IPS-18c (cell line): ENCODE results near the gene CMSS1.

ENCODE experiments used
- H3K4me3 ChIP-seq: 2 replicates; pipeline ENCODE4 v1.7.0; 2013; ENCODE audit warnings: low read depth, mild to moderate bottlenecking, low read length, moderate library complexity; ENCODE audit not compliant: insufficient read depth
- H3K9me3 ChIP-seq: one replicate; pipeline ENCODE4 v1.6.1; 2013; ENCODE audit warnings: mild to moderate bottlenecking, low read length, moderate library complexity; ENCODE audit not compliant: control insufficient read depth, insufficient read depth

The CMSS1 gene

DNA sequence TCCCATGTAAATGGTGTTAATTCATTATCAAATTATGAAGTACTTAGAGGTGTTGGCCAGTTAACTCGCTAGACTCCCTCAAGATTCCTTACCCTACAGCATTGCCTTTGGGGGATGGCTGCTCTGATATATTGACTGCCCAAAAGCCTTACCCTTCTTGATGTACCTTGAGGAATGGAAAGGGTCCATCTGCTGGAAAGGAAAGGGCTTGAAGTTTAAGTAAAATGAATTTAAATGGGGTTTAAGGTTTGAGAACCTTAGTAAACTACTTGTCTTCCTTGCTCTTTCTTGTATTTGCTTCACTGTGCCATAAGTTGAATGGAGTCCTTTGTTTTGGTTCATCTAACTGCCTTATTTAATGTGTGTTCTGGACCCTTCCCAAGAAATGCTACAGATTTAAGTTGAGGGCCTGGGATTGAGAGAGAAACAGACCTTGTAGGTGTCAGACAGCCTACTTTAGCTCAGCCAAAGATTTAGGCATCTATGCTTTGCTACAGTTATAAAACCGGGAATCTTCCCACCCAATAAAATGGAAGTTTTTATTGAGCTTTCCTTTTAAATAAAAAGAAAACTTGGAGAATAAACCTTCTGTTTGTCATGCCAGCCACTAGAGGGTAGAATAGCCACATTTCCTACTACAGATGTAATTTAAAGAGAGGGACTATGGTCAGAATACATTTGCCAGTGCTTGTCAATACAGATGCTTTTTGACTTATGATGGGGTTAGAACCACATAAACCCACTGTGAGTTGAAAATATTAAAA is 25.3 kb downstream of the CMSS1 start:
- H3K9me3 ChIP-seq: no peaks in the 10 kb centered on the region
- H3K4me3 ChIP-seq: no peak overlapping the region

- no peak overlapping the region for H3K4me3 ChIP-seq
- H3K9me3 ChIP-seq: no peaks in the 10 kb centered on the region
Observed at GRCh38 chr3:99843590-99844258, 26.1 kb downstream of the CMSS1 start.

DNA sequence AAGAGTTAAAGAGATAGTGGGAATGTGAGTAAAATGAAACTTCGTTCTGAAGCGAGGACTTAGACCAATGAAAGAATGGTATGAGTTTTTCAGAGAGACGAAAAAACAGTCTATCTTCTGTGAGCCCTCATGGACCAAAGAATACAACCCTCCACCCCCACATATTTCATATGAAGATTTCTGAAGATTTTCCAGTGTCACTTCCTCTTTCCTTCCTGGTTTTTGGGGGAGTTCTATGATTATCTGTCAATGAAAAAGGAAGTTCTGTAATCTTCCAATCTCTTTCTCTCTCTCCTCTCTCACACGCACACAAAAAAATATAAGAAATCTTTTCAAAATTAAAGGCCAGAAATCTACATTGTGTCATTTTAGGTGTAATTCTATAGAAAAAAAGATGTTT is 27.7 kb downstream of the CMSS1 start:
- H3K9me3 ChIP-seq: no peaks in the 10 kb centered on the region
- H3K4me3 ChIP-seq: no peak overlapping the region

DNA sequence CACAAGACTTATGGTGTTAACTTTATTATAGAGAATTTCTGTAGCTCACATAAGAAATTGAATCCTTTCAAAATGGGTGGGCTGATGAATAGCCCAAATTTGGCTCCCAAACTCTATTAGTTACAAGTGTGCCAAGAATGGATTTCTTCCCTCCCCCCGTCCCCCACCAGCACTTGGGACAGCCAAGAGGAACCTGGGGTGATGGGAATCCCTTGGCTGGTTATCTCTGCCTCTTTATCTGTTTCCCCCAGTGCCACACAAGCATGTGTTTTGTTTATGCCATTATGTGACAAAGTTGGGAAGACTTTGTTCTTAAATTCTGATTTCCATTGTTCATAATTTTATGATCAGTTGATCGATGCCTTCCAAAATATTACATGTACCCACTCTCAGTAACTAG is 28.3 kb downstream of the CMSS1 start:
- Histone ChIP-seq H3K9me3 (no peaks in the 10 kb centered on the region), H3K4me3 (no peak overlapping the region)

DNA sequence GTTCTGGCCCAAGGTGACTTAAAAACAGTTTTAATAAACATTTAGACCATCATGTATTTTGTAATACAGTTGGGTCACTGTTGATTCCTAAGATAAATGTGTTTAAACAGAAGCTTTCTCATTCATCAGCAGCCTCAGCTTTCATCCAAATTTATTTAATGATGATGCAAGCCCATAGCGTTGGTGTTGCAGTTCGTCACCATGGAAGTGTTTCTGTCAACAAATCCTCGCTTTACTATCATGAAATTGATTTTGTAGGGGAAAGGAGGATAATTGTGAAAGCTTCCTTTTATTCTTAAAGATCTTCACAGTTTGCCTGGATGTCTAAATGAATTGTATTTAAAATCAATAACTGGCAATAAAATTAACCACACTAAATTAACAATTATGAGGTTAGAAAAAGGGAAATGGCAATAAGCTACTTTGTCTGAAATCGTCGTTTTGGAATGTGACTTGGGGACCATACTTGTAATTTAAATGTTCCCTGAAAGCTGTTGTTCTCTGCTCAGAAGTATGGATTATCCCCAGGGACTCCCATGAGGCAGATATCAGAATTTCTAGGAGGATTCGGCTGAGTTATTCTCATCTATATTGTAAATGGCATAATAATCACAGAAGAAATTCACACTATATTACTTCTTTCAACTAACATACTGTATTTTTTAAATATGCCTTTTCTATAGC is 29.0 kb downstream of the CMSS1 start:
- Histone ChIP-seq H3K9me3 (no peaks in the 10 kb centered on the region), H3K4me3 (no peak overlapping the region)

DNA sequence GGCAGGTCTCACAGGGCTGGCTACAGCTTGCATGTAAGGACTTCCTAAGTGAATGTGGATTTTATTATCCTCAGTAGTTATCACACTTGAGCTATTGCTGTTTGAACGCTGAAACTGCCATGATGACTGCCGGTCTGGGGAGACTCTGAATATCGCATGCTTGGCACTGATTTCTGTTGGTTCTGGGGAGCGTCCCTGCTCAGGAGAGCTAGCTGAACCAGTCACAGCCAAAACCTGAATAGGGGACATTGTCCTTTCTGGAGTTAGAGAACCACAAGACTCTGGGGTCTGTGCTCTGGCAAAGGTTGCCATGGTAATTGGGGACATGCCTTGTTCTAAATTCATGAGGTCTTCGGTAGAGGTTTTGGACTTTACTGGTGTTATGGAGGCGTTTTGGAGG is 30.8 kb downstream of the CMSS1 start:
- no peaks in the 10 kb centered on the region for H3K9me3 ChIP-seq
- H3K4me3 ChIP-seq: no peak overlapping the region

DNA sequence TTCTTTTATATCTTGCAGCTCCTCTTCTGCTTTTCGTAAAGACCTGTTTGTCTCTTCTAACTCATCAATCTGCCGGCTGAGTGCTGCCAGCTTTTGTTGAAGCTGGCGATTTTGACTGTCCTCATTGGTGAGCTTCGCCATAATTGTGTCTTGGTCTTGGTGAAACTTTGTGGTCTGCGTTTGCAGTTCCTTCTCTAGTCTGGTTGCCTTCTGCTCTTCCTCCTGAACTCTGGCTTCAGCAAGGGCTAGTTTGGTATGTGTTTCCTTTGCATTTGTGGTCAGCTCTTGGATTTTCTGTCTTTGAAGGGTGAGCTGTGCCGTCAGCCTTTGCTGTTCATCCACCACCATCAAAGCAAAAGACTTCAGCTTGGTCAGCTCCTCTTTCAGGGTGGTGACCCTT is 32.9 kb downstream of the CMSS1 start:
- H3K9me3 ChIP-seq: no peaks in the 10 kb centered on the region
- no peak overlapping the region for H3K4me3 ChIP-seq

DNA sequence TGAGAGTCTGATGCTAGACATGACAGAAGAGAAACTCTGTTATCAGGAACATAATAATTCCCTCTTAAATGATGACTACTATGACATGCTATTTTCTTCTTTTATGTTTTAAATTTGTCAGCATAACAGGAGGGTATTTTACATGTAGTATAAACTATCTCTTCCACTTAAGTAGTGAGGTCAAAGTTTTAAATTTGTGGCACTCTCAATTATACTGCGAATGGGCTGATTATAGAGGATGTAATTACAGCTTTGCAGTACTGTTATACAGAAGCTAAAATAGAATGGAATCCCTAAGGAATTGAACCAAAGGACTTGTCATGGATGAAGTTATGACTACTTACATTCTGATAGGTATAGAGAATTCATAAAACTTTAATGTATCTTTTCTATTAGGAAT is 34.3 kb downstream of the CMSS1 start:
- H3K4me3 ChIP-seq: no peak overlapping the region
- no peaks in the 10 kb centered on the region for H3K9me3 ChIP-seq

GRCh38 chr3:99852851-99853250 is 35.2 kb downstream of the CMSS1 start:
- H3K9me3 ChIP-seq: no peaks in the 10 kb centered on the region
- H3K4me3 ChIP-seq: no peak overlapping the region

DNA sequence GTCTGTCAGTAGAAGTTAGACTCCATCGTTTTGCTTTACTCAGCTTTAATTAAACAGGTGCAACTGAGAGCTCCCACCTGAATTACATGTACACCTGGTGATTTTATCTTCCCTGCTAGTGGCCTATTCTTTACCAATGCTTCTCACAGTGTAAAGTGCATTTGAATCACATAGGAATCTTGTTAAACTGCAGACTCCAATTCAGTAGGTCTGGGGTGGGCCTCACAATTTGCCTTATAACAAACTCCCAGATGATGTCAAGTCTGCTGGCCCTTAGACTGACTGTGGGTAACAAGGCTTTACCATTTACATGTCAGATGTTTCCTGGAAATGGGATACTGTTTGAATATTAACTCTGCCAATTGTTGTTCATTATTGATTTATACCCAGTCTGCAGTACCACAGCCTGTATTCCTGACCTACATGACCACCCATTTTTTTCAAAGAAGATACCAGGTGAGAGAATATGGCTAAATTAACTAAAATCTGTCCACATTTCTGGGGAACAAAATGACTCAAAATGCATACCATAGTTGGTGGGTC is 37.2 kb downstream of the CMSS1 start:
- Histone ChIP-seq H3K9me3 (no peaks in the 10 kb centered on the region), H3K4me3 (no peak overlapping the region)

DNA sequence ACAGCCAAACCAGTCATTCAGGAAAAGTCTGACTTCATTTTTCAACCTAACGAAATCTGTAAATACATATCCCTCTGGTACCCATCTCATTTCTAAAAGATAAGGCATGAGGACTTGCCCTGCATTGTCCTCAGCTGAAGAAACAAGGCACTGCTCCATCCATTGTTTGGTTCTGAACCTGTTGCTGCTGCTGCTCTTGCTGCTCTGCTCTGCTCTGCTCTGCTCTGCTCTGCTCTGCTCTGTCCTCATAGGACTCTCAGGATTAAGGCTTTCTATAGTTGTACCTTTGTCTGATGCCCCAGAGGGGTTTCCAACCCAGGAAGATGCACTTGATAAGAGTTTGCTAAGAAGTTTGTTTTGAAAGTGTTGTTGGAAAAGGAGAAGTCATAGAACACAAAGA is 38.2 kb downstream of the CMSS1 start:
- no peak overlapping the region for H3K4me3 ChIP-seq
- no peaks in the 10 kb centered on the region for H3K9me3 ChIP-seq

- H3K4me3 ChIP-seq: no peak overlapping the region
- H3K9me3 ChIP-seq: no peaks in the 10 kb centered on the region
Observed at GRCh38 chr3:99856437-99857220, 39.0 kb downstream of the CMSS1 start.

- Histone ChIP-seq H3K9me3 (no peaks in the 10 kb centered on the region), H3K4me3 (no peak overlapping the region)
Observed at GRCh38 chr3:99857278-99857677, 39.6 kb downstream of the CMSS1 start.

GRCh38 chr3:99858469-99858868 is 40.8 kb downstream of the CMSS1 start:
- no peak overlapping the region for H3K4me3 ChIP-seq
- no peaks in the 10 kb centered on the region for H3K9me3 ChIP-seq

DNA sequence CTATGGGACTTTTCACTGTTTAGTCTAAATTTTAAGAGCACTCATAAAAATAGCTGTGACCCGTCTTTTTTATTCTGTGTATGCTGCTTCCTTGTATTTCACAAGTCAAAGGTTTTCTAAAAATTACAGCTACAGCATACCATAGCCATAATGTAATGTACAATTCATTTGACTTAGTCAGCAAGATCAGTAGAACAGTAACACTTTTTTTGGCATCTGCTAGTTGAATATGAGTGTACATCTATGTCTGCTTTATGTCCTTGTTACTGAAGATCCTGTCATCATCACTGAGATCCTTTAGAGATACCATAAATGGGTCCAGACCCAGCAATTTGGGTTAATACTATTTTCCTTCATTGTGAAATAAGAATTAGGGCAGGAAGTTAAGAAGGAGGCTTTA is 42.2 kb downstream of the CMSS1 start:
- Histone ChIP-seq H3K4me3 (no peak overlapping the region), H3K9me3 (no peaks in the 10 kb centered on the region)

DNA sequence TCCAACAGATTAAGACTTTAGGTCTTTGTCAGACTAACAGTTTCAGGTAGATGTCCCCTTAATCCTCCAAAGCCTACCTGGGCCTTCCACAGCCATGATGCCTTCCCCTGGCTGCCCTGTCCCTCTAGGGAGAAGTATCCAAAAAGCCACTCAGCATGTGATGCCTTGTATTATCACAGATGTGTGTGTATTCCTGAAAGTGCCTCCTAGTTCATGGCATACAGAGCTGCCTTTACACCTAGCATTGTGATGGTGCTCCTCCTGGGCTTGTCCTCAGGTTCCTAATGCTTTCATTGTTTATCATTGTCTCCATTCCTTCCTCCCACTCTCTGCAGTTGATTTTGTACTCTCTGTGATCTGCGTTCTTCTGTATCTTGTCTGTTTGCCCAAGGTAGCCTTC is 43.6 kb downstream of the CMSS1 start:
- Histone ChIP-seq H3K9me3 (no peaks in the 10 kb centered on the region), H3K4me3 (no peak overlapping the region)

- Histone ChIP-seq H3K9me3 (no peaks in the 10 kb centered on the region), H3K4me3 (no peak overlapping the region)
Observed at GRCh38 chr3:99862208-99862607, 44.5 kb downstream of the CMSS1 start.
